Measurements from ENCODE around the gene USHBP1. TPM values are rescaled to one million over a fixed set of nuclear protein-coding genes. Genes with fewer than 3 reads are reported as not detected.

Gene USHBP1
- total RNA-seq, 1 donor from 2014 or later: 20.4 TPM

DNA sequence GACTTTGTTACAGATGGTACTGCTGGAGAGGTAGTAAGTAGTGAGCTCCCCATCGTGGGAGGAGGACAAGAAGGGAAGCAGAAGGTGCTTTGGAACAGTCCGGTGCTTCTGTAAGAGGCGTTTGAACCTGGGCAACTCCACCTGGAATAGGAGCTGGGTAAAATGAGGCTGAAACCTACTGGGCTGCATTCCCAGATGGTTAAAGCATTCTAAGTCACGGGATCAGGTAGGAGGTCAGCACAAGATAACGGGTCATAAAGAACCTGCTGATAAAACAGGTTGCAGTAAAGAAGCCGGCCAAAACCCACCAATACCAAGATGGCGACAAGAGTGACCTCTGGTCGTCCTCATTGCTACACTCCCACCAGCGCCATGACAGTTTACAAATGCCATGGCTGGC, 22.2 kb upstream of the USHBP1 start:
- H3K4me3 ChIP-seq: no peak overlapping the region
- H3K27me3 ChIP-seq: no peaks in the 10 kb centered on the region
- DNase-seq (ENCODE audit: extremely low spot score in 2 of 2): no peak
- TF ChIP-seq, protein P1, sequence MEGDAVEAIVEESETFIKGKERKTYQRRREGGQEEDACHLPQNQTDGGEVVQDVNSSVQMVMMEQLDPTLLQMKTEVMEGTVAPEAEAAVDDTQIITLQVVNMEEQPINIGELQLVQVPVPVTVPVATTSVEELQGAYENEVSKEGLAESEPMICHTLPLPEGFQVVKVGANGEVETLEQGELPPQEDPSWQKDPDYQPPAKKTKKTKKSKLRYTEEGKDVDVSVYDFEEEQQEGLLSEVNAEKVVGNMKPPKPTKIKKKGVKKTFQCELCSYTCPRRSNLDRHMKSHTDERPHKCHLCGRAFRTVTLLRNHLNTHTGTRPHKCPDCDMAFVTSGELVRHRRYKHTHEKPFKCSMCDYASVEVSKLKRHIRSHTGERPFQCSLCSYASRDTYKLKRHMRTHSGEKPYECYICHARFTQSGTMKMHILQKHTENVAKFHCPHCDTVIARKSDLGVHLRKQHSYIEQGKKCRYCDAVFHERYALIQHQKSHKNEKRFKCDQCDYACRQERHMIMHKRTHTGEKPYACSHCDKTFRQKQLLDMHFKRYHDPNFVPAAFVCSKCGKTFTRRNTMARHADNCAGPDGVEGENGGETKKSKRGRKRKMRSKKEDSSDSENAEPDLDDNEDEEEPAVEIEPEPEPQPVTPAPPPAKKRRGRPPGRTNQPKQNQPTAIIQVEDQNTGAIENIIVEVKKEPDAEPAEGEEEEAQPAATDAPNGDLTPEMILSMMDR (IDR thresholded peaks at IDR 0.05): no peak
- TF ChIP-seq POLR2AphosphoS5 (IDR thresholded peaks at IDR 0.05; ENCODE audit: insufficient read depth in 1 of 2, low read depth in 1 of 2) (no peak), POLR2A (IDR thresholded peaks at IDR 0.05) (no peak)
- intact Hi-C loops (cut with DNase I): no loop called here
- H3K36me3 ChIP-seq: no peaks in the 10 kb centered on the region
- H3K27ac ChIP-seq: no peak overlapping the region
- H3K4me1 ChIP-seq: peaks cover 10% of the 10 kb centered on the region
- no peaks in the 10 kb centered on the region for H3K9me3 ChIP-seq

DNA sequence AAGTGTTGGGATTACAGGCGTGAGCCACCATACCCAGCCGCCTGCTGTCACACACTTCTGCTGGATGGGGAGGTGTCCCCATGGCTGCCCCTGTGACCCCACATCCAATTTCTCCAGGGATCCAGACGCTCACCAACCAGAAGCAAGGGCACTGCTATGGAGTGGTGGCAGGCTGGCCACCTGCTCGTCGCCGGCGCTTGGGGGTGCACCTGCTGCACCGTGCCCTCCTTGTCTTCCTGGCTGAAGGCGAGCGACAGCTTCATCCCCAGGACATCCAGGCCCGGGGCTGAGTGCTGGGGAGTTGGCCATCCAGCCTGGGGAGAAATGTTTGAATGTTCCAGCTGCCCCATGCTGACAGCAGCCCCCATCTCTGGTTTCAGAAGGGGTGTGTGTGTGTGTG, 21.7 kb upstream of the USHBP1 start:
- no peak for DNase-seq (ENCODE audit: extremely low spot score in 2 of 2)
- no peaks in the 10 kb centered on the region for H3K9me3 ChIP-seq
- H3K27me3 ChIP-seq: no peaks in the 10 kb centered on the region
- H3K36me3 ChIP-seq: no peaks in the 10 kb centered on the region
- TF ChIP-seq POLR2AphosphoS5 (IDR thresholded peaks at IDR 0.05; ENCODE audit: insufficient read depth in 1 of 2, low read depth in 1 of 2): no peak
- TF ChIP-seq, protein P1 (IDR thresholded peaks at IDR 0.05): no peak
- no peak for TF ChIP-seq POLR2A (IDR thresholded peaks at IDR 0.05)
- intact Hi-C loops (cut with DNase I): no loop called here
- H3K4me1 ChIP-seq: peaks cover 14% of the 10 kb centered on the region
- H3K27ac ChIP-seq: no peak overlapping the region
- H3K4me3 ChIP-seq: no peak overlapping the region

DNA sequence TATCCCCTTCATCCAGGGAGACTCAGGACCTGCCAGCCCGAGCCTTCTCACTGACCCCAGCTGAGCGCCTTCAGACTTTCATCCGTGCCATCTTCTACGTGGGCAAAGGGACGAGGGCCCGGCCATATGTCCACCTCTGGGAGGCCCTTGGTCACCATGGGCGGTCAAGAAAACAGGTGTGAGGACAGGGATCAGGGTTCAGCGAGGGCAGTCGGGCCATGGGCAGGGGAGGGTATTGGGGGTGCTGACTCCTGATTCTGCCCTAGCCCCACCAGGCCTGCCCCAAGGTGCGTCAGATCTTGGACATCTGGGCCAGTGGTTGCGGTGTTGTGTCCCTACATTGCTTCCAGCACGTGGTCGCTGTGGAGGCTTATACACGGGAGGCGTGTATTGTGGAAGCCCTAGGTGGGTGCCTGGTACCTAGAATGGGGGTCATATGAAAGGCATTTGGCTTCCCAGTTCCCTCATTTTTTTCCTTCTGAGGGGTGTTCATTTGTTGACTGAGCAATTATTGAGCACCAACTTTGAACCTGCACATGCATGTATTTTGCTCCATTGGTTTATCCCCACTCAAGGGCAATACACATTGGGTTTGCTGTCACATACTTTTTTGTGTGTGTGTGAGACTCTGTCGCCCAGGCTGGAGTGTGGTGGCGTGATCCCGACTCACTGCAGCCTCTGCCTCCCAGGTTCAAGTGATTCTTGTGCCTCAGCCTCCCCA, 21.0 kb upstream of the USHBP1 start:
- Histone ChIP-seq H3K27ac (no peak overlapping the region), H3K4me1 (peaks cover 16% of the 10 kb centered on the region), H3K4me3 (no peak overlapping the region), H3K36me3 (no peaks in the 10 kb centered on the region), H3K27me3 (no peaks in the 10 kb centered on the region), H3K9me3 (no peaks in the 10 kb centered on the region)
- no peak for DNase-seq (ENCODE audit: extremely low spot score in 2 of 2)
- TF ChIP-seq POLR2A (IDR thresholded peaks at IDR 0.05) (no peak), POLR2AphosphoS5 (IDR thresholded peaks at IDR 0.05; ENCODE audit: insufficient read depth in 1 of 2, low read depth in 1 of 2) (no peak)
- TF ChIP-seq, protein P1 (IDR thresholded peaks at IDR 0.05): no peak
- intact Hi-C loops (cut with DNase I): no loop called here

DNA sequence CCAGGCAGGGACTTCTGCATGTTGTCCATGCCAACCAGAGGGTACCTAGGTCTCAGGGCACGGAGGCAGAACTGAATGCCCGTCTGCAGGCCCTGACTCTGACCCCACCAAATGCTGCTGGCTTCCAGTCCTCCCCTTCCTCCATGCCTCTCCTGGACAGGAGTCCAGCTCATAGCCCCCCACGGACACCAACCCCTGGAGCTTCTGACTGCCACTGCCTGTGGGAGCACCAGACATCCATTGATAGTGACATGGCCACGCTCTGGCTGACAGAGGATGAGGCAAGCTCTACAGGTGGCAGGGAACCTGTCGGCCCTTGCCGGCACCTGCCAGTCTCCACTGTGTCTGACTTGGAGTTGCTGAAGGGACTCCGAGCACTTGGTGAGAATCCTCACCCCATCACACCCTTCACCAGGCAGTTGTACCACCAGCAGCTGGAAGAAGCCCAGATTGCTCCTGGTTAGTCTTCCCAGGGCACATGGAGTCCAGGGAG, 19.0 kb upstream of the USHBP1 start:
- no peak for DNase-seq (ENCODE audit: extremely low spot score in 2 of 2)
- no peak overlapping the region for H3K4me3 ChIP-seq
- intact Hi-C loops (cut with DNase I): loop anchor here (5.0 kb wide), 1 partner anchor 216 kb away; no protein-coding TSS in a partner anchor
- H3K36me3 ChIP-seq: no peaks in the 10 kb centered on the region
- H3K4me1 ChIP-seq: peaks cover 16% of the 10 kb centered on the region
- no peaks in the 10 kb centered on the region for H3K9me3 ChIP-seq
- TF ChIP-seq POLR2A (IDR thresholded peaks at IDR 0.05) (no peak), POLR2AphosphoS5 (IDR thresholded peaks at IDR 0.05; ENCODE audit: insufficient read depth in 1 of 2, low read depth in 1 of 2) (no peak)
- TF ChIP-seq, protein P1 (IDR thresholded peaks at IDR 0.05): no peak
- no peak overlapping the region for H3K27ac ChIP-seq
- no peaks in the 10 kb centered on the region for H3K27me3 ChIP-seq

DNA sequence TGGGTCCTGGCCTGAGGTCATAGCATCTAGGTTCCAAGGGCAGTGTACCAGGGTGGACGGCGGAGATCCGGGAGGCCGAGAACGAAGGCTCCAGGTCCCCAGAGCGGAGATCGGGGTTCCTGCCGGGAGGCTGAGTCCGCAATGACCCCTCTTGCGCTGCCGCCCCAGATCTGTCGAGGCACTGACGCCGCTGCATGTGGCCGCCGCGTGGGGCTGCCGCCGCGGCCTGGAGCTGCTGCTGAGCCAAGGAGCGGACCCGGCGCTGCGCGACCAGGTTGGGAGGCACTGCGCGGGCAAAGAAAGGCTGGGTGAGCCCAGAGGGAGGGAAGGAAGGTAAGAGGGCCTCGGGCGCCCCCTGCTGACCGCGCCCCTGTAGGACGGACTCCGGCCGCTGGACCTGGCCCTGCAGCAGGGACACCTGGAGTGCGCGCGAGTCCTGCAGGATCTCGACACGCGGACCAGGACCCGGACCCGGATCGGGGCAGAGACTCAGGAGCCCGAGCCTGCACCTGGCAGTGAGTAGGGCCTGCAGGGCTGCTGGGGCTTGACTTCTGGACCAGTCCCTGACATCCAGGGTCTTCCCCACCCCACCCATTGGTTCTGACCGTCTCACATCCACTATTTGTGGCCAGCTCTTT, 18.1 kb upstream of the USHBP1 start:
- intact Hi-C loops (cut with DNase I): loop anchor here (5.0 kb wide), 1 partner anchor 215 kb away; no protein-coding TSS in a partner anchor
- H3K27me3 ChIP-seq: no peaks in the 10 kb centered on the region
- no peaks in the 10 kb centered on the region for H3K9me3 ChIP-seq
- no peak overlapping the region for H3K27ac ChIP-seq
- peaks cover 16% of the 10 kb centered on the region for H3K4me1 ChIP-seq
- H3K4me3 ChIP-seq: peak overlapping the region; percentile 27 to 32
- no peak for DNase-seq (ENCODE audit: extremely low spot score in 2 of 2)
- TF ChIP-seq POLR2AphosphoS5 (IDR thresholded peaks at IDR 0.05; ENCODE audit: insufficient read depth in 1 of 2, low read depth in 1 of 2) (no peak), POLR2A (IDR thresholded peaks at IDR 0.05) (no peak)
- TF ChIP-seq, protein P1 (IDR thresholded peaks at IDR 0.05): peak; percentile 76 to 92 (median 91)
- H3K36me3 ChIP-seq: peaks cover 0 to under 1% of the 10 kb centered on the region in 2 donors

Measured in vagina (tissue), 2 donors.